HG02938 (cell line): Measurements from ENCODE around the gene PDZD7.
A peak's percentile ranks its signal among the peaks of the same experiment; 100 is the strongest.

Source experiments
- ATAC-seq: cut with Tn5 transposase; IDR thresholded peaks from one replicate; pipeline ENCODE4 v1.9.1; 2021; ENCODE audit warnings: mild to moderate bottlenecking, moderate library complexity; ENCODE audit not compliant: unreplicated experiment

The PDZD7 gene

DNA sequence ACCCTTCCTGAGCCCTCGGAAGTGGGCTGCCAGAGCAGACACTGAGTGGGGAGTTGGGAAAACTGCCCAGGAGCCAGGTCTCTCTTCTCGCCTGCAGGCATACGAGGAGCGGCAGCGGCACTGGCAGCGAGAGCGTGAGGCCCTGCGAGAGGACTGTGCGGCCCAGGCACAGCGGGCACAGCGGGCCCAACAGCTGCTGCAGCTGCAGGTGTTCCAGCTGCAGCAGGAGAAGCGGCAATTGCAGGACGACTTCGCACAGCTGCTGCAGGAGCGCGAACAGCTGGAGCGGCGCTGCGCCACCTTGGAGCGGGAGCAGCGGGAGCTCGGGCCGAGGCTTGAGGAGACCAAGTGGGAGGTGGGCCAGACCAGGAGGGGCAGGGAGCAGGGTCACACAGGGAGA is 25.6 kb downstream of the PDZD7 start:
- no peak for ATAC-seq

DNA sequence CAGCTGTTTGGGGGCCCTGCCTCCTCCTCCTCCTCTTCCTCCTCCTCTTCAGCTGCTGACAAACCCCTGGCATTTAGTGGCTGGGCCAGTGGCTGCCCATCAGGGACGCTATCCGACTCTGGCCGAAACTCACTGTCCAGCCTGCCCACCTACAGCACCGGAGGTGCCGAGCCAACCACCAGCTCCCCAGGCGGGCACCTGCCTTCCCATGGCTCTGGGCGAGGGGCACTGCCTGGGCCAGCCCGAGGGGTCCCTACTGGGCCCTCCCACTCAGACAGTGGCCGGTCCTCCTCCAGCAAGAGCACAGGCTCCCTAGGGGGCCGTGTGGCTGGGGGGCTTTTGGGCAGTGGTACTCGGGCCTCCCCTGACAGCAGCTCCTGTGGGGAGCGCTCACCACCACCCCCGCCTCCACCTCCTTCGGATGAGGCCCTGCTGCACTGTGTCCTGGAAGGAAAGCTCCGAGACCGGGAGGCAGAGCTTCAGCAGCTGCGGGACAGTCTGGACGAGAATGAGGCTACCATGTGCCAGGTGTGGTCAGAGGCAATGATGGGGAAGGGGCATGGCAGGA is 27.2 kb downstream of the PDZD7 start:
- no peak for ATAC-seq

DNA sequence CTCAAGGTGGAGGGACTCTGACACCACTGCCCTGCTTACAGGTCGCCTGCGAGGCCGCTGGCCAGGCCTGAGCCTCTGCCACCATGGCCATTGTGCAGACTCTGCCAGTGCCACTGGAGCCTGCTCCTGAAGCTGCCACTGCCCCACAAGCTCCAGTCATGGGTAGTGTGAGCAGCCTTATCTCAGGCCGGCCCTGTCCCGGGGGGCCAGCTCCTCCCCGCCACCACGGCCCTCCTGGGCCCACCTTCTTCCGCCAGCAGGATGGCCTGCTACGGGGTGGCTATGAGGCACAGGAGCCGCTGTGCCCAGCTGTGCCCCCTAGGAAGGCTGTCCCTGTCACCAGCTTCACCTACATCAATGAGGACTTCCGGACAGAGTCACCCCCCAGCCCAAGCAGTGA is 28.5 kb downstream of the PDZD7 start:
- no peak for ATAC-seq

DNA sequence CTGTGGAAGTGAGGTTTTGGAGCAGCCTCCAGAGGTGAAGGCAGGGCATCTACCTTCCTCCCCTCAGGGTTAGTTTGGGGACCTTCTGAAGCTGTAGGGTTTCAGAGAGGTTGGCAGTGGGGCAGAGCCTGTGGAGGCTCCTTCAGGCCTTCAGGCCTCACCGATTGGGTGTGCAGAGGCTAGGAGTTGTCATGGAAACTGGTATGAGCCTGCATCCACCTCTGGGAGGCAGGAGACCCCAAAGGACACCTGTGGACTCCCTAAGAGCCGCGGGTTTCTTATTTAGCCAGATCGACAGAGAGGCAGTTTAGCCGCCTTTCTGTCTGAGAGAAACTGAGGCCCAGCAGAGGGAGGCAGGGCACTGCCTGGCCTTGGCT is 29.3 kb downstream of the PDZD7 start:
- no peak for ATAC-seq

DNA sequence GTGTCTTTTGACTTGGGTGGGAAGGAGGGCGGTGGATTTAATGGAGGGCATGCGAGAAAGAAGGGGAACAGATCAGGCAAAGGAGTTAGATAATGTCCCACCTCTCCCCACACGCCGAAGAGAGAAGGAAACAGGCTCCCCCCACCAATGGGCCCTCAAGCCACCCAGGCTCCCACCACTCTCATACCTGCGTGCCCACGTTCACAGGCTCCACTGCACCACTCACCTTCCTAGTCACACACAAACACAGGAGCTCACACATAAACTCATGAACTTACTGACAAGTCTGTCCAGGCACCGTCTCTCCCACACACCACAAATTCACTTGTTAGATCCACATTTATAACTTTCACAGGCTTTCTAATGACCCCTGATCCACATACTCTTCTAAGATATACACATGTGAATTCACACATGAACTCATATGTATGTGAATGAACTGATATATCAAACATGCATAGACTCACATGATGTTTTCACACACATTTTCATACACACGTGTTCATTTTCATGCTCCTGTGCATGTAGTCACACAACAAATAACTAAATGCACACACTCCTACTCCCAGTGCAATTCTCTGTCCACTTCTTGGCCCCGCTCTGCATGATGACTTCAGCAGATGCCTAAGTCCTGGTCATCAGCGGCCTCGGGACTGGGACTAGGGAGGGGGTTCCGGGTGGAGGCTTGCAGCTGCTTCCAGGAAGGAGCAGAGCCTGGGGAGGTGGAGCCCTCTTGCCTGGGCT is 29.8 kb downstream of the PDZD7 start:
- ATAC-seq: no peak

DNA sequence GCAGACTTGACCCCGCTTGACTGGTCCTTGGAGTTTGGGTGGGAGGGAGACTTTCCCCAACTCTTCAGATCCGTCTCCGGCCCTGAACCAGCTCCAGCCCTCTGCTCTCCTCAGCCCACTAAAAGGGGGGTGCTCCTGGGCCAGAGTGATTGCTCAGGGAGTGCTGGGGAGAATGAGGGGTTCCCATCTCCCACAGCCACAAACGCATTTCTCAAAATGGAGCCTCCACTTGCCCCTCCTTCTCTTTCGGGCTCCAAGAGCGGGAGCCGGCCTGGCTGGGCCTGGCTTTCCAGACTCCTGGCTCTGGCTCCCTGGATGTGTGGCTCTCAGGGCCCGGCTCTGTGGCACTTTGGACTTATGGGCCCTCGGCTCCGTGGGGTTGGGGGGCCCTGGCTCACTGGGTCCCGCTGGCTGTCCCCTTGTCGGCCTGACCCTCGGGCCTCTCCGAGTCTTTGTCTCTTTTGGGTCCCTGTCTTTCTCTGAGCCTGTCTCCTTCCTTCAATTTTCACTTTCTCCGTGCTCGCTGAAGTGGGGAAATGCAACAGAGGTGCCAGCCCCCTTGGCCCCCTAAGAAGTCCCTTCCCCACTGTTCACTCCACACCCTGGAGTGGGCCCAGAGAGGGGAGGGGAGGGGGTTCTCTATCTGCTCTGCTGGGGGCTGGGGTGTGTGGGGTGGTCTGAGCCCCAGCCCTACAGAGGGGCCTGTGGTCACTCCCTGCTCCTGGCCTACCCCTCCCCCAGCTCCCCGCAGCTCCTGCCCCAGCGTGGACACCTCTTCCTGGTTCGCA is 30.6 kb downstream of the PDZD7 start:
- ATAC-seq: no peak

DNA sequence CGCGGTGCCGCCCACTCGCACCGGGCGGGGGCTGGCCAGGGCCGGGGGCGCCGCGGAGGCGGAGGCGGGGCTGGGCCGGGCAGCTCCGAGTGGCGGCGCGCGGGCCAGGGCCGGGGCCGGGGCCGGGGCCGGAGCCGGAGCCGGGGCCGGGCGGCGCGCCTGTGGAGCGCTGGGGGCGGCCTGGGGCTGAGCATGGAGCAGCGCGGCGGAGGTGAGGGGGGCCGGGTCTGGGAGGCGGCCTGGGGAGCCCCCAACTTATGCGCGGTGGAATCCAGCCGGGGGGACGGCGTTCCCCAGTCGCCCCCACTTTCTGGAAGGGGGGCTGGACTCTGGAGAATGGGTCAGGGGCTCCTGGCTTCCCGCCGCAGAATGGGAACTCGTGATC is 31.2 kb downstream of the PDZD7 start, which contains the start of gene LZTS2:
Gene LZTS2 (plus strand): TSS at position 67 of the 385 bp plus-strand sequence. CDS start 2,731 bp downstream, outside the sequence.
- no peak for ATAC-seq

DNA sequence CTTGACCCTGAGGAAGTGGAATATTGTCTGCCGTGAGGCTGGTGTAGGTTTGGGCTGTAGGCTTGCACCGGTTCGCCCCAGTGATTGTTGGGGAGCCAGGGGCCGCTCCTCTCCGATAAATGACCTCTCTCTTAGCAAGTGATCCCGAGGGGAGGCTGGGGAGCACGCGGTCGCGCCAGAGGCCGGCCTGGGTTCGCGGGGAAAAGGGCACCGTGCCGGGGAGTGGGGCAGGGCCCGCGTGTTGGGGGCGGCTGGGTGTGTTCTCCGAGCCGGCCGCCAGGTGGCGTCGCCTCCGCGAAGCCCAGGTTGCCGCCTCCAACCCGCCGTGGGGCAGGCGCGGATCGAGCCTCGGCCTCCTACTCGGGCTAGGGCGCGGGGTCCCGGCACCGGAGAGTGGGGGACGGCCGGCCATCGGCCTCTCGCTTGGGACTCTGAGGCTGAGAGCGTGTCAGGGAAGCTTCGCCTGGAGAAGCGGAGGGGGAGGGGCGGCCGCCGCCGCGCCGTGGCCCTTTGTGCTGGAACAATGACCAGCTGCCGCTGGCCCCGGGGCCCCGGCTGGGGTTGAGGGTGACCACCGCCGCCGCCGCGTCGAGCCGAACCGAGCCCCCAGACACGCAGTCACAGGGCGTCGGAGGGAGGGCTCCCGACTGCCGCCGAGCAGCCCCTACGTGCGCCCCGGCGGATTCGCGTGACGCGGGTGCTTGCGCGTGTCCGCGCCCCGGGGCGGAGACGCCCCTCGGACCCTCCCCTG is 31.8 kb downstream of the PDZD7 start:
- peak; percentile 42 for ATAC-seq

DNA sequence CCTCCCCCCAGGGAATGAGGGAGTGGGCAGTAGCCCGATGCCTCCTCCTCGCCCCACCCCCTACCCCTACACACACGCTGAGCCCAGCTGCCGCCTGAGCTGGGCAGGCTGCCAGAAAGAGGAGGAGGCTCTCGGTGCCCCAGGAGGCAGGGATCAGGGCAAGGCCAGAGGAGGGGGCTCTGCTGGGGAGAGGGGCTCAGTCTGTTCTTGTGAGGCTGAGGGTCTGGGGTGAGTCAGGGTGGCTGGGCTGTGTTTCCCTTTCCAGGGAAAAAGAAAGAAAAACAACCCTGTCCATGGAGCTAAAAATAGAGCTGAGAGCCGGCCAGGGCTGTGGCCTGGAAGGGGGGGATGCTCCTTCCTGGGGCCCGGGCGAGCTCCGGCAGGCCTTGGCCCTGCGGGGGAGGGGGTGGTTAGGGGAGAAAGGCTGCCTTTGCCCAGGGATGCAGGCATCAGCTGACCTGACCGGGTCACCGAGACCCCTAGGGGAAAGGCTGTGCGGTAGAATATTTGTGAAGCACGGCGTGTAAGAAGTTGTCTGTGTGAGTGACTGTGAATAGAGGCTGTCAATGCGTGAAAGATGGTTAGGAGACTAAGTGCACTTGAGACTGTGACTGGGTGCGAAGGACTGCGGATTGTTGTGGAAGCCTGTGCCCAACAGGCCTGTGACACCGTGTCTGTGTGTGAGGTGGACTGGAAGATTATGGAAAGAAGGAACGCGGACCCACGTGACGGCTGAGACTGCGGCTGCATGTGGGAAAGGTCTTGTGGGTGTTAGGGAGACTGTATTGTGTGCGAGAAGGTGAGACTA is 32.5 kb downstream of the PDZD7 start:
- peak; percentile 7 for ATAC-seq

DNA sequence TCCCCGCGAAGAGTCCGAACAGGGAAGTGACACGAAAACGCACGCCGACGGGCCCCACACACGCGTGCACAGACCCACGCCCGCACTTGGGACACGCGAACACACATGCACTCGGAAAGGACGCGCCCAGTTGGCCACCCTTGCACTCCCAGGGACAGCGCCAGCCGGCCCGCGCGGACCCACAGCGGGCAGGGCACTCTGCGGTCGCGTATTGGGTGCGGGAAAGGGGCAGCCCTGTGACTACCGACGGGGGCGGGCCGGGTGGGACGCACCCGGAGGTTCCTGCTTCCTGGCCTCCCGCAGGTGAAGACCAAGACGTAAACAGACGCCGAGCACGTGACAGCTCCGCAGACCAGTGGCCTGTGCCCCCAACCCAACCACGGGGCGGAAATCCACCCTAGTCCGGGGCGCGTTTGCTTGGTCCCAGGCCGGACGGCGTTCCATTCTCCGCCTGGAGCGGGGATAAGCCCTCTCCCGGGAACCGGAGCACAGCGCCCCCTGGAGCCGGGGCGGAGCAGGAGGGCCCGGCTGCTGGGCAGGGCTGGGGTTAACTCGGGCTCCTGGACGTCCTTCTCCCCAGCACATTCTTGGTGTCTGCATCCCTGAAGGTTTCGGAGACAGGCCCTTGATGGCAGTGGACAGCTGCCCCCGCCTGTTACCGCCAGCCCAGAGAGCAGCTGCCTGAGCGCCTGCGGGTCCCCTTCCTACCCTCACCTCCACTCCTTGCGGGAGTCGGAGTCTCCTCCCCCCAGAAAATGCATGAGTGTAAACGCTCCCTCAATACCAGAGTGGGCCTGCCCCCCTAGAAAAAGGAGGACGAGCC is 33.4 kb downstream of the PDZD7 start:
- no peak for ATAC-seq

DNA sequence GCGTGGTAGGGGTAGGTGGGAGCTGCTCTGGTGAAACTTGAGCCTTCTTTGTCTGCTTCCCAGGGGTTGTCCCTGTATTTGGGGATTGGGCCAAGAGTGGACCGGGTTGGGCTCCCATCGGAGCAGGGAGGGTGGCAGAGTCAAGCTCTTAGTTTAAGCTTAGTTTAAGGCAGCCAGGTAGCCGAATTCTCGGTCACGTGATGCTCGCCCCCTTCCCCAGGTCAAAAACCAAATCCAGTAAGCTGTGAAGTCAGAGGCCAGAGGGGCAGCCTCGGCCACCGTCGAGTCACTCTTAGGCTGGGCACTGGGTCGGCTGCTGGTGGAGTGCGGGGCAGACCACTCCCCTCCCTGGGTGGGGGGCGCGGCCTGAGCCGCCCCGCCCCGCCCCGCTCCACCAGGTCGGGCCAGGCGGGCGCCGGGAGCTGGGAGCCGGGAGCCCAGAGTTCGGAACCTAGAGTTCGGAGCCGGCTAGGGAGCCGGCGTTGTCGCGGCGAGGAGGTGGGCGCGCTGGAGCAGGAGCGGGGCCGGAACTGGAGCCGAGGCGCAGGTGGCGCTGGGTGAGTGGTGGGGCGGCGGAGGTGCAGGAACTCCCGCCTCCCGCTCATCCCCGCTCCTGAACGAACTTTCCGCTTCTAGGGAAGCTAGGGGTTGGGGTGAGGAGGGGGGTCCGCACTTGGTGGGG is 34.1 kb downstream of the PDZD7 start:
- no peak for ATAC-seq

DNA sequence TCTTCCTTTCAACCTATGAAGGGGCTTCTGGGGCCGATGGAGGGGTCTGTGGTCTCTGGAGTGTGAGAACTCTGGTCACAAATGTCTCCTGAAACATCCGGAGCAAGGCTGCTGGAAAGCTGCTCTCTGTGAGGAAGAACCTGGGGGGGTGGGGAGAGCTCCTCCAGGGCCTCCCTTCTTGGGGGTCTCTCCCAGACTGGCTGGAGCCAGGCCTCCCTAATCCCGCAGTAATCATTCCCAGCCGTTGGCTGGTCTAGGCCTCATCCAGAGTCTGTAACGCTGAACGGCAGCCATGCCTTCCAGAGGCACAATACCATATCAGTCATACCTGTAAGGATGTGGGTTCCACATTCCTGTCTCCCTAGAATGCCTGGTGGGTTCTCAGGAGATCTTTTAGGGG is 35.7 kb downstream of the PDZD7 start:
- no peak for ATAC-seq

DNA sequence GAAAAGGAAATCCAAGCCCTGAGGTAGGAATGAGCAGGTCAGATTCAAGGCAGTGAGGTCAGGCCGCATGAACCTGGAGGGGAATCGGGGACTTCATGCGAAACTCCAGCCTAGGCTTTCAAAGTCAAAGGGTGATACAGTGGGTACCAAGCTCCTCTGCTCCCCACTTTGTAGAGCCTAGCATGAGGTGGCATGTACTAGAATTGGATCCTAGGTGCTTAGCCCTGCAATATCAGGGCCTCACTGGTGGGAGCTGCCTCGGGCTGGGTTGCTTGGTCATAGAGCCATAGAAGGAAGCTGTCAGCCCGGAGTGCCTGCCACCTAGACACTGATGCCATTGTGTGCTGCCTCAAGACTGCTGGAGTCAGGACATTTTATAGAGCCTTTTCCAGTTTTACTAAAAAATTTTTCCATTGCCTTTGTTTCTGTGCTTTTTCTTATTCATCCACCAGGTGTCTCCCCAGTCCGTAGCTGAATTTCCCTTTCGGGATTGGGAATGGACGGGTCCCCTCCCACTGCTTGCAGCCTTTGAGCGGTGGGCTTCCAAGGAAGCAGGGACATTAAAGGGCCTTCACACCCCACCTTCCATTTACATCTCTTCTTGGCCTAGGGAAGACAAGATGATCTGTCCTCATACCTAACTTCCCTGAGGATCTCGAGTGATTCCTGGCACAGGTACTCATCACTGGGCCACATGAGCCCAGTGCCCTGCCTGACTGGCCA is 36.8 kb downstream of the PDZD7 start:
- ATAC-seq: no peak

DNA sequence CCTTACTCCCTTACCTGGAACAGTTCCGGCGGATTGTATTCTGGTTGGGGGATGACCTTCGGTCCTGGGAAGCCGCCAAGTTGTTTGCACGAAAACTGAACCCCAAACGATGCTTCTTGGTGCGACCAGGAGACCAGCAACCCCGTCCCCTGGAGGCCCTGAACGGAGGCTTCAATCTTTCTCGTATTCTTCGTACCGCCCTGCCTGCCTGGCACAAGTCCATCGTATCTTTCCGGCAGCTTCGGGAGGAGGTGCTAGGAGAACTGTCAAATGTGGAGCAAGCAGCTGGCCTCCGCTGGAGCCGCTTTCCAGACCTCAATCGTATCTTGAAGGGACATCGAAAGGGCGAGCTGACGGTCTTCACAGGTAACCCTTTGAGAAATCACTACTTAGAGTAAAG is 41.8 kb downstream of the PDZD7 start:
- no peak for ATAC-seq

DNA sequence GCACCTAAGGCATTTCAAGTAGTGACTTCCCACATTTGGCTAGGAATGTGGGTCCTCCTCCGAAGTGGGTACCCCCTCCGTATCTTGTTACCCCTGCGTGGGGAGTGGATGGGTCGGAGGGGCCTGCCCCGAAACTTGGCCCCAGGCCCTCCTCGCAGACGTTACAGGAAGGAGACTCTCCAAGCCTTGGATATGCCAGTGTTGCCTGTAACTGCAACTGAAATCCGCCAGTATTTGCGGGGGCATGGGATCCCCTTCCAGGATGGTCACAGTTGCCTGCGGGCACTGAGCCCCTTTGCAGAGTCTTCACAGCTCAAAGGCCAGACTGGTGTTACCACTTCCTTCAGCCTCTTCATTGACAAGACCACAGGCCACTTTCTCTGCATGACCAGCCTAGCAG is 42.8 kb downstream of the PDZD7 start:
- no peak for ATAC-seq

DNA sequence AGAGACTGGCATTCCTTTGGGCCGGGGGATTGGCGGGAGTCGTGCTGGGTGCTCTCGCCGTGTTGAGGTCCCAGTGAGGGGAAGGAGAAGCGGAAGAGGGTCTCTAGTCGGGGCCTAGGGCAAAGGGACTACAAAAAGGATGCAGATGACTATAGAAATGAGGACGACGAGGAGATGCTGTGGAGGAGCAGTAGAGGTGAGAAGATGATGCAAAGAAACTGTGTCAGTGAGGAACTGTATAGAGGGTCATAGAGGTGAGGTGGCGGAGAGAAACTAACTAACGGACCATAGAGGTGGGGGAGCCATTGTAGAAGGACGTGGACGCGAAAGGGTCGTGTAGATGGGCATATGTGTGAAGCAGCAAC is 43.3 kb downstream of the PDZD7 start:
- no peak for ATAC-seq

DNA sequence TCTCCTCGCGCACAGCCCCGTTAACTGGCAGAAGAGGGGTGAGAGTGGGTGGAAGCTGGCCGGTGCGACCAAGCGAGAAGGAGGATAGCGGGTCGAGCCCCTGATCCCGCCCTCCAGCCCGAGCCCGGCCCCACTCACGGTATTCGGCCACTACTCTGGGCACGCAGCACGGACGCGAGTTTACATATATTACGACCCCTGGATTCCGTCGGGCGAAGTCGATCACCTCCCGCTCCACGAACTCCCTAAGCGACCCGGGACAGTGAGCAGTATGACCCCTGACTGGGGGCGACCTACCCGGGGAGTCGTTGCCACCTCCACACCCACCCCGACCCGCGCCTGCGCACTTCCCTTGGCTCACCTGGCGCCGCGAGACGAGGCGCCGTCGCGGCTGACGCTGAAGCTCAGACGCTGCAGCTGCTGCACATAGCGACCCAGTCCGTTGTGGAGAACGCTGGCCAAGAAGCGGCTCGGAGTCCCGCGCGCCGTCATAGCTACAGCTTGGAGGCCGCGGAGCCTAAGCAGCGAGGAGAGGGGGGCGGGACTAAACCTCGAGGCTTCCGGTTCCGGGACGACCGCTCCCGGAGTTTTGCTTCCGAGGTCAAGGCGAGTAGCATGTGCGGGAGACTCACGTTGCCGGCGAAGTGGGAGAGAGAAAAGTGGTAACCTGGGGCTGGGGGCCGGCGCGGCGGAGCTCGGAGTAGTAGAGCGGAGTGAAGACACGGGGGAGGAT is 43.8 kb downstream of the PDZD7 start, which contains the start of the genes MRPL43 and TWNK:
Gene MRPL43 (minus strand): TSS at position 546 of the 733 bp plus-strand sequence. CDS start 54 bp downstream, at position 492.
Gene TWNK (plus strand): TSS at position 592 of the 733 bp plus-strand sequence. CDS start 668 bp downstream, outside the sequence.
- peak; percentile 83 for ATAC-seq

DNA sequence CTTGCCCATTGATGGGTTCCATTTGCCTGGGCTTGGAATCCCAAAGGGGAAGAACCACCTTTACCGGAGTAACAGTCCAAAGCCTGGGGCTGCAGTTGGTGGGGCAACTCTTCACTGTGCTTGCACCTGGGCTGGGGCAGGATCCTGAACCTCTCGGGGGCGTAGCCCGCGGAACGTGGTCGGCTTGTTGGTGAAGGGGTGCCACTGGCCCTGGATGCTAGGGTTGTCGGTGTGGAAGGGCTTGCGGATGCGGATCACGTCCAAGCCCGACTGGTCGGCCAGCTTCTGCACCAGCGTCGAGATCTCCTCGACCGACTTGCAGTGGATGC is 44.3 kb downstream of the PDZD7 start:
- ATAC-seq: no peak
